Thoracic aorta (tissue), 2 donors: ENCODE measurements around the gene FNDC3B. TPM values are rescaled to one million over a fixed set of nuclear protein-coding genes. Genes with fewer than 3 reads are reported as not detected.

Experiments
- ATAC-seq: fragments of 150-250 bp; one replicate; pipeline ENCODE4 v1.8.0; 2017; ENCODE audit warnings: low read depth; ENCODE audit not compliant: insufficient number of reproducible peaks, low FRiP score
- DNase-seq: peaks from one replicate; pipeline ENCODE4 v3.0.0-alpha.2; 2020; ENCODE audit warnings: low spot score
- H3K27ac ChIP-seq, 2 donors: fragments of 200-600 bp; sonication (generic); 1 replicate in 1 of 2; 2 replicates in 1 of 2; pipeline ENCODE4 v1.5.1; 2016; ENCODE audit warnings: mild to moderate bottlenecking in 2 of 2, moderate library complexity in 2 of 2
- H3K27me3 ChIP-seq: fragments of 200-600 bp; sonication (generic); replicated peaks from 2 replicates; pipeline ENCODE4 v1.6.0; 2016; ENCODE audit warnings: mild to moderate bottlenecking; ENCODE audit not compliant: insufficient read depth
- H3K36me3 ChIP-seq: fragments of 200-600 bp; sonication (generic); one replicate; pipeline ENCODE4 v1.5.1; 2016
- H3K4me1 ChIP-seq, 2 donors: fragments of 200-600 bp; sonication (generic); 1 replicate in 1 of 2; 2 replicates in 1 of 2; pipeline versions ENCODE4 v1.5.1 to v1.6.0; 2016; ENCODE audit warnings: low read depth in 2 of 2, mild to moderate bottlenecking in 1 of 2; ENCODE audit not compliant: control insufficient read depth in 1 of 2
- H3K4me3 ChIP-seq: fragments of 200-600 bp; sonication (generic); 2 replicates; pipeline ENCODE4 v1.5.1; 2016; ENCODE audit warnings: mild to moderate bottlenecking
- H3K9me3 ChIP-seq: fragments of 200-600 bp; sonication (generic); 2 replicates; pipeline ENCODE4 v1.5.1; 2016
- total RNA-seq, 2 donors: library from RNA; depleted of rRNA; stranded (reverse); fragments of >200 nt; gene quantifications; one replicate each; pipeline versions ENCODE4 v1.1.0 to v1.2.3, GENCODE V29; 2016
- TF ChIP-seq, protein P1 (sequence below): fragments of 200-600 bp; sonication (generic); IDR thresholded peaks from one replicate; pipeline ENCODE4 v1.5.1; 2019; ENCODE audit warnings: antibody characterized with exemption

FNDC3B gene
- total RNA-seq, 2 donors from 2014 or later, result 113 to 163 TPM

- TF ChIP-seq, protein P1, sequence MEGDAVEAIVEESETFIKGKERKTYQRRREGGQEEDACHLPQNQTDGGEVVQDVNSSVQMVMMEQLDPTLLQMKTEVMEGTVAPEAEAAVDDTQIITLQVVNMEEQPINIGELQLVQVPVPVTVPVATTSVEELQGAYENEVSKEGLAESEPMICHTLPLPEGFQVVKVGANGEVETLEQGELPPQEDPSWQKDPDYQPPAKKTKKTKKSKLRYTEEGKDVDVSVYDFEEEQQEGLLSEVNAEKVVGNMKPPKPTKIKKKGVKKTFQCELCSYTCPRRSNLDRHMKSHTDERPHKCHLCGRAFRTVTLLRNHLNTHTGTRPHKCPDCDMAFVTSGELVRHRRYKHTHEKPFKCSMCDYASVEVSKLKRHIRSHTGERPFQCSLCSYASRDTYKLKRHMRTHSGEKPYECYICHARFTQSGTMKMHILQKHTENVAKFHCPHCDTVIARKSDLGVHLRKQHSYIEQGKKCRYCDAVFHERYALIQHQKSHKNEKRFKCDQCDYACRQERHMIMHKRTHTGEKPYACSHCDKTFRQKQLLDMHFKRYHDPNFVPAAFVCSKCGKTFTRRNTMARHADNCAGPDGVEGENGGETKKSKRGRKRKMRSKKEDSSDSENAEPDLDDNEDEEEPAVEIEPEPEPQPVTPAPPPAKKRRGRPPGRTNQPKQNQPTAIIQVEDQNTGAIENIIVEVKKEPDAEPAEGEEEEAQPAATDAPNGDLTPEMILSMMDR, result no peak
- Histone ChIP-seq H3K4me1 (peaks cover 49 to 65% of the 10 kb centered on the region in 2 donors), H3K4me3 (no peak overlapping the region), H3K9me3 (no peaks in the 10 kb centered on the region), H3K27me3 (no peaks in the 10 kb centered on the region), H3K36me3 (no peaks in the 10 kb centered on the region), H3K27ac (peak overlapping the region in 1 of 2 donors; percentile 58)
- ATAC-seq, result no peak
- no peak for DNase-seq
Measured at GRCh38 chr3:172142864-172143451, 103.6 kb downstream of the FNDC3B start.

GRCh38 chr3:172143739-172144497 lies 104.5 kb downstream of the FNDC3B start:
- Histone ChIP-seq H3K4me1 (peaks cover 49 to 65% of the 10 kb centered on the region in 2 donors), H3K9me3 (no peaks in the 10 kb centered on the region), H3K27me3 (no peaks in the 10 kb centered on the region), H3K36me3 (no peaks in the 10 kb centered on the region), H3K27ac (no peak overlapping the region), H3K4me3 (no peak overlapping the region)
- no peak for DNase-seq
- ATAC-seq, result no peak
- TF ChIP-seq, protein P1, result no peak

GRCh38 chr3:172144601-172145000 lies 105.2 kb downstream of the FNDC3B start:
- H3K4me1 ChIP-seq, result peaks cover 43 to 64% of the 10 kb centered on the region in 2 donors
- no peaks in the 10 kb centered on the region for H3K36me3 ChIP-seq
- H3K4me3 ChIP-seq, result no peak overlapping the region
- ATAC-seq (no peak), DNase-seq (no peak)
- no peaks in the 10 kb centered on the region for H3K27me3 ChIP-seq
- no peak overlapping the region for H3K27ac ChIP-seq
- H3K9me3 ChIP-seq, result no peaks in the 10 kb centered on the region
- TF ChIP-seq, protein P1, result no peak

- no peak for ATAC-seq
- Histone ChIP-seq H3K36me3 (no peaks in the 10 kb centered on the region), H3K4me3 (no peak overlapping the region), H3K4me1 (peaks cover 37 to 58% of the 10 kb centered on the region in 2 donors), H3K9me3 (no peaks in the 10 kb centered on the region), H3K27ac (no peak overlapping the region), H3K27me3 (no peaks in the 10 kb centered on the region)
- DNase-seq, result no peak
- TF ChIP-seq, protein P1, result no peak
Measured at GRCh38 chr3:172145031-172145686, 105.8 kb downstream of the FNDC3B start.

DNA sequence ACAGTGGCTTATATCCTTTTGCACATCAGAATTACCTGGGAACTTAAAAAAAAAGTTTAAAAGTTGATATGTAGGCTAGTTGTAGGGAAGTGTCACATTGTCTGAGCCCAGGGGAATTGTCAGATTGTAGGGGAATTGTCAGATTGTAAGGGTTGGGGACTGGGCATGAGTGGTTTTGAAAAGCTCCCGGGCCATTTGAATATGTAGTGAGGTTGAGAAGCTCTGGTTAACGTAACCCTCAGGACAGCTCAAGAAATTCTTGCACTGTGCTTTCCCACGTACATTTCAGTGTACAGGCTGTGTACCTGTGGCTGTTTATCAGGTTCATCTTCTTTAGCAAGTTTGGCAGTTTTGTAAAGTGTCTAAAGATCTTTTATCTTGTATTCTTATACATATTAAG lies 107.0 kb downstream of the FNDC3B start:
- H3K27ac ChIP-seq, result no peak overlapping the region
- H3K36me3 ChIP-seq, result no peaks in the 10 kb centered on the region
- TF ChIP-seq, protein P1, result no peak
- ATAC-seq (no peak), DNase-seq (no peak)
- no peak overlapping the region for H3K4me3 ChIP-seq
- no peaks in the 10 kb centered on the region for H3K27me3 ChIP-seq
- H3K9me3 ChIP-seq, result no peaks in the 10 kb centered on the region
- peaks cover 25 to 54% of the 10 kb centered on the region in 2 donors for H3K4me1 ChIP-seq
